Duodenal mucosa (tissue), 2 donors: ENCODE data around the gene GKAP1.
"Not testable (repeated sequence)": the region's sequence is repeated elsewhere in the genome, so short reads cannot be mapped to it uniquely, and the experiment has no call there.

Experiments used
- H3K27ac ChIP-seq: one replicate; pipeline ENCODE4 v1.7.0; 2013; ENCODE audit warnings: low read depth, low read length
- H3K27me3 ChIP-seq, 2 donors: one replicate each; pipeline ENCODE4 v1.7.0; 2013; ENCODE audit warnings: low read length in 2 of 2, control low read depth in 1 of 2; ENCODE audit not compliant: insufficient read depth in 2 of 2, control insufficient read depth in 1 of 2
- H3K36me3 ChIP-seq, 2 donors: one replicate each; pipeline ENCODE4 v1.7.0; 2013; ENCODE audit warnings: low read length in 2 of 2, control low read depth in 1 of 2; ENCODE audit not compliant: insufficient read depth in 2 of 2, control insufficient read depth in 1 of 2
- H3K4me1 ChIP-seq, 2 donors: one replicate each; pipeline ENCODE4 v1.7.0; 2013; ENCODE audit warnings: low read length in 2 of 2, control low read depth in 1 of 2; ENCODE audit not compliant: insufficient read depth in 2 of 2, control insufficient read depth in 1 of 2
- H3K4me3 ChIP-seq, 2 donors: one replicate each; pipeline ENCODE4 v1.7.0; 2013; ENCODE audit warnings: low read length in 2 of 2, low read depth in 1 of 2
- H3K9ac ChIP-seq, 2 donors: one replicate each; pipeline ENCODE4 v1.7.0; 2013; ENCODE audit warnings: low read length in 2 of 2, low read depth in 1 of 2
- H3K9me3 ChIP-seq, 2 donors: one replicate each; pipeline ENCODE4 v1.7.0; 2013; ENCODE audit warnings: low read length in 2 of 2, control low read depth in 1 of 2; ENCODE audit not compliant: control insufficient read depth in 1 of 2

The GKAP1 gene

GRCh38 chr9:83733739-83734138 is 83.8 kb downstream of the GKAP1 start:
- no peaks in the 10 kb centered on the region for H3K4me1 ChIP-seq
- H3K9me3 ChIP-seq: no peaks in the 10 kb centered on the region
- no peaks in the 10 kb centered on the region for H3K27me3 ChIP-seq
- H3K27ac ChIP-seq: no peak overlapping the region
- H3K36me3 ChIP-seq: no peaks in the 10 kb centered on the region
- H3K9ac ChIP-seq: no peak overlapping the region
- H3K4me3 ChIP-seq: no peak overlapping the region

DNA sequence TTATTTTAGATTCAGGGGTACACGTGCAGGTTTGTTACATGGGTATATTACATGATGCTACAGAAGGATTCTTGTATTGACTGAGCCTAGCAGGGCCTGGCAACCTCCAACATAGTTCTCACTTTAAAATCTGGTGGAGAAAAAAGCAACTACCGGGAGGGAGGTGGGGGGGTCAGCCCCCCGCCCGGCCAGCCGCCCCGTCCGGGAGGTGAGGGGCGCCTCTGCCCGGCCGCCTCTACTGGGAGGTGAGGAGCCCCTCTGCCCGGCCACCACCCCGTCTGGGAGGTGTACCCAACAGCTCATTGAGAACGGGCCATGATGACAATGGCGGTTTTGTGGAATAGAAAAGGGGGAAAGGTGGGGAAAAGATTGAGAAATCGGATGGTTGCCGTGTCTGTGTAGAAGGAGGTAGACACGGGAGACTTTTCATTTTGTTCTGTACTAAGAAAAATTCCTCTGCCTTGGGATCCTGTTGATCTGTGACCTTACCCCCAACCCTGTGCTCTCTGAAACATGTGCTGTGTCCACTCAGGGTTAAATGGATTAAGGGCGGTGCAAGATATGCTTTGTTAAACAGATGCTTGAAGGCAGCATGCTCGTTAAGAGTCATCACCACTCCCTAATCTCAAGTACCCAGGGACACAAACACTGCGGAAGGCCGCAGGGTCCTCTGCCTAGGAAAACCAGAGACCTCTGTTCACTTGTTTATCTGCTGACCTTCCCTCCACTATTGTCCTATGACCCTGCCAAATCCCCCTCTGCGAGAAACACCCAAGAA is 88.8 kb downstream of the GKAP1 start:
- H3K4me3 ChIP-seq, H3K36me3 ChIP-seq, H3K27ac ChIP-seq, H3K9ac ChIP-seq, H3K27me3 ChIP-seq, H3K4me1 ChIP-seq, H3K9me3 ChIP-seq: not testable (repeated sequence)

GRCh38 chr9:83724436-83724835 is 93.1 kb downstream of the GKAP1 start:
- no peaks in the 10 kb centered on the region for H3K36me3 ChIP-seq
- peaks cover 0 to 6% of the 10 kb centered on the region in 2 donors for H3K9me3 ChIP-seq
- H3K27ac ChIP-seq: no peak overlapping the region
- H3K4me3 ChIP-seq: no peak overlapping the region
- no peaks in the 10 kb centered on the region for H3K4me1 ChIP-seq
- no peaks in the 10 kb centered on the region for H3K27me3 ChIP-seq
- H3K9ac ChIP-seq: no peak overlapping the region

GRCh38 chr9:83722726-83723495 is 94.7 kb downstream of the GKAP1 start:
- Histone ChIP-seq H3K4me3 (no peak overlapping the region), H3K9ac (no peak overlapping the region), H3K9me3 (peaks cover 0 to 6% of the 10 kb centered on the region in 2 donors), H3K36me3 (no peaks in the 10 kb centered on the region), H3K4me1 (no peaks in the 10 kb centered on the region), H3K27ac (no peak overlapping the region), H3K27me3 (no peaks in the 10 kb centered on the region)

- Histone ChIP-seq H3K36me3 (no peaks in the 10 kb centered on the region), H3K27me3 (no peaks in the 10 kb centered on the region), H3K4me1 (no peaks in the 10 kb centered on the region), H3K9me3 (peaks cover 0 to 6% of the 10 kb centered on the region in 2 donors), H3K27ac (no peak overlapping the region), H3K9ac (no peak overlapping the region), H3K4me3 (no peak overlapping the region)
These were observed 96.1 kb downstream of the GKAP1 start for GRCh38 chr9:83721509-83721908.

DNA sequence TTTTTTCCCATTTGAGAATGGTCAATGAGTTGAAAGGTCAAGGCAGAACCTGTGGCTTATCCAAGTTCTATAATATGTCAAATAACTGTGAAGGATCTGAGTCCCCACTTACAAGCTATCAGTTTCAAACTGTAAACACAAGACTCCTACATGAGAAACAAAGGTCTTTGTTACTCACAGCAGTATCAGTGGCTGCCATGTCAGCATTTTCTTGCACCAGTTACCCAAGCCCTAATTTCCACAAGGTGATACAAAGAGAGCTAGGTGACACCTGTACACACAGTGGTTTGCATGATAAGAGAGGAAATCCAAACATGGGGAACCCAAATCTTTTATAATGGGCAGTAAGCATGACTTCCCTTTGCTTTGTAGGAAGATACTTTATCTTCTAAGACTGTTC is 101.8 kb downstream of the GKAP1 start:
- no peak overlapping the region for H3K4me3 ChIP-seq
- H3K27ac ChIP-seq: no peak overlapping the region
- no peaks in the 10 kb centered on the region for H3K9me3 ChIP-seq
- H3K27me3 ChIP-seq: no peaks in the 10 kb centered on the region
- H3K4me1 ChIP-seq: no peaks in the 10 kb centered on the region
- H3K36me3 ChIP-seq: no peaks in the 10 kb centered on the region
- H3K9ac ChIP-seq: no peak overlapping the region

GRCh38 chr9:83715221-83715620 is 102.3 kb downstream of the GKAP1 start:
- Histone ChIP-seq H3K27ac (no peak overlapping the region), H3K9ac (no peak overlapping the region), H3K27me3 (no peaks in the 10 kb centered on the region), H3K4me3 (no peak overlapping the region), H3K36me3 (no peaks in the 10 kb centered on the region), H3K4me1 (no peaks in the 10 kb centered on the region), H3K9me3 (no peaks in the 10 kb centered on the region)

DNA sequence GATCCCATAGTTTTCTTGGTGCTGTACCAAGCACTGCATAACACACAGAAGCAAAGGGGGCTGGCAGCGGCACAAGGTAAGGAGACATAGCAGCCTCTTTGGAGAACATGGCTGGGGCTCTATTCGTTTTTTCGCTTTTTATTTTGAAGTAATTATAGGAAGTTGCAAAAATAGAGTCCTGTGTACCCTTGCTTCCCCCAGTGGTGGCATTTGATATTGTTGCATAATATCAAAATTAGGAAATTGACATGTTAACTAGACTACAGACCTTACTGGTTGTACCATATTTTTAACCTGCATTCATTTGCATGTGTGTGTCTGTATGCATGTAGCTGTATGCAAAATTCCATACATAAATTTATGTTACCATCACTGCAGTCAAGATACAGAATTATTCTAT is 103.2 kb downstream of the GKAP1 start:
- Histone ChIP-seq H3K9ac (no peak overlapping the region), H3K36me3 (no peaks in the 10 kb centered on the region), H3K4me3 (no peak overlapping the region), H3K4me1 (no peaks in the 10 kb centered on the region), H3K9me3 (no peaks in the 10 kb centered on the region), H3K27ac (no peak overlapping the region), H3K27me3 (no peaks in the 10 kb centered on the region)

DNA sequence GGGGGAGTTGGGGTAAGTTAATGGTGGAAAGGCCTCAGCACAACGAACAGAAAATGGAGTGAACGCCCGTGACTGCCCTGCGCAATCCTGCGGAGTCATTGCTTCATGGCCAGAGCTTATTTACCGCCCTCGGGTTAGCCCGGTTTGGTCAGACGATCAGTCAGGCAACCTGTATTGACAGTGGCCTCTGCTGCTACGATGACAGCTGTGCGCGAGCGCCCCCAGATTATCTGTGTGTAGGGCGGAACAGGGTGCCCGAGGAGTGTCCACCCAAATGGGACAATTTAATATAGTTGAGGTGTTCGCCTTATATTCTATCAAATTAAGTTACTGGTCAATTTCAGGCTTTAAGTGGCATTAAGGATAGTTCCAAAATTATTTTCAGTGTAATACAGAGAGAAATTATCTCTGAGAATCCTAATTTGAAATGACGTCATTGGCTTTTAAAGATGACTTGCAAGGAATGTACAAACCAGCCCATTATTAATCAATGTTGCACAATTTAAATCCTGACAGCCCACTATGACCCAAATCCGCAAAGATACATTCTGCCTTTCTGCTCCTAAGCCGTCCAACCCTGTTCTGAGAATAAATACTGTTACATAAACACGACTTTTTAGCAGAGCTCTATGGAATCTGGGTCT is 108.9 kb downstream of the GKAP1 start:
- peak overlapping the region; percentile 80 to 93 for H3K9ac ChIP-seq
- no peaks in the 10 kb centered on the region for H3K36me3 ChIP-seq
- peak overlapping the region; percentile 93 to 98 for H3K4me3 ChIP-seq
- peak overlapping the region; percentile 99 for H3K27ac ChIP-seq
- H3K4me1 ChIP-seq: peaks cover 17 to 19% of the 10 kb centered on the region in 2 donors
- no peaks in the 10 kb centered on the region for H3K9me3 ChIP-seq
- no peaks in the 10 kb centered on the region for H3K27me3 ChIP-seq
